BE2C (cell line): ENCODE data around the gene MRPS5.

Experiments used
- DNase-seq: peaks from one replicate; pipeline ENCODE4 v3.0.0-alpha.2; 2020
- H3K27me3 ChIP-seq: fragments of 250-450 bp; sonication (Bioruptor Pico); 2 replicates; pipeline ENCODE4 v1.5.1; 2020; ENCODE audit warnings: mild to moderate bottlenecking
- H3K36me3 ChIP-seq: fragments of 250-450 bp; sonication (Bioruptor Pico); 2 replicates; pipeline ENCODE4 v1.5.1; 2020; ENCODE audit warnings: mild to moderate bottlenecking
- H3K4me1 ChIP-seq: fragments of 250-450 bp; sonication (Bioruptor Pico); 2 replicates; pipeline ENCODE4 v1.5.1; 2020
- H3K4me3 ChIP-seq: 2 replicates; pipeline ENCODE4 v1.5.1; 2011; ENCODE audit warnings: low read depth, low read length
- H3K9me3 ChIP-seq: fragments of 250-450 bp; sonication (Bioruptor Pico); 2 replicates; pipeline ENCODE4 v1.5.1; 2020
- TF ChIP-seq, protein P1 (sequence below): IDR thresholded peaks from 2 replicates; pipeline ENCODE4 v1.5.1; 2012; ENCODE audit warnings: mild to moderate bottlenecking, low read depth, low read length

Gene MRPS5

DNA sequence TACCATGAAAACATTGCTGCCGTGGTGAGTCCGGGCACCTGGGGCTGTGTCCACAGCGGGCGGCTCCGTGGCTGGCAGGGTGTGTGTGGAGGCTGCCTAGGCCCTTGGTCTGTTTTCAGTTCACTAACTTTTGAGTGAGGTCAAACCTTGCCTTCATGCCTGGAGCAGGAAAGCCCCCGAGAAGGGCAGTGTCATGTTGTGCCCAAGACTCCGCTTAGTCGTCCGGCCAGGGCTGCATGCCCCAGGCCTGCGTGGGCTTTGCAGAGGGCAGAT, 72.0 kb downstream of the MRPS5 start:
- Histone ChIP-seq H3K4me1 (no peaks in the 10 kb centered on the region), H3K4me3 (no peak overlapping the region), H3K9me3 (no peaks in the 10 kb centered on the region), H3K36me3 (no peaks in the 10 kb centered on the region), H3K27me3 (no peaks in the 10 kb centered on the region)
- no peak for DNase-seq
- TF ChIP-seq, protein P1, sequence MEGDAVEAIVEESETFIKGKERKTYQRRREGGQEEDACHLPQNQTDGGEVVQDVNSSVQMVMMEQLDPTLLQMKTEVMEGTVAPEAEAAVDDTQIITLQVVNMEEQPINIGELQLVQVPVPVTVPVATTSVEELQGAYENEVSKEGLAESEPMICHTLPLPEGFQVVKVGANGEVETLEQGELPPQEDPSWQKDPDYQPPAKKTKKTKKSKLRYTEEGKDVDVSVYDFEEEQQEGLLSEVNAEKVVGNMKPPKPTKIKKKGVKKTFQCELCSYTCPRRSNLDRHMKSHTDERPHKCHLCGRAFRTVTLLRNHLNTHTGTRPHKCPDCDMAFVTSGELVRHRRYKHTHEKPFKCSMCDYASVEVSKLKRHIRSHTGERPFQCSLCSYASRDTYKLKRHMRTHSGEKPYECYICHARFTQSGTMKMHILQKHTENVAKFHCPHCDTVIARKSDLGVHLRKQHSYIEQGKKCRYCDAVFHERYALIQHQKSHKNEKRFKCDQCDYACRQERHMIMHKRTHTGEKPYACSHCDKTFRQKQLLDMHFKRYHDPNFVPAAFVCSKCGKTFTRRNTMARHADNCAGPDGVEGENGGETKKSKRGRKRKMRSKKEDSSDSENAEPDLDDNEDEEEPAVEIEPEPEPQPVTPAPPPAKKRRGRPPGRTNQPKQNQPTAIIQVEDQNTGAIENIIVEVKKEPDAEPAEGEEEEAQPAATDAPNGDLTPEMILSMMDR: no peak

DNA sequence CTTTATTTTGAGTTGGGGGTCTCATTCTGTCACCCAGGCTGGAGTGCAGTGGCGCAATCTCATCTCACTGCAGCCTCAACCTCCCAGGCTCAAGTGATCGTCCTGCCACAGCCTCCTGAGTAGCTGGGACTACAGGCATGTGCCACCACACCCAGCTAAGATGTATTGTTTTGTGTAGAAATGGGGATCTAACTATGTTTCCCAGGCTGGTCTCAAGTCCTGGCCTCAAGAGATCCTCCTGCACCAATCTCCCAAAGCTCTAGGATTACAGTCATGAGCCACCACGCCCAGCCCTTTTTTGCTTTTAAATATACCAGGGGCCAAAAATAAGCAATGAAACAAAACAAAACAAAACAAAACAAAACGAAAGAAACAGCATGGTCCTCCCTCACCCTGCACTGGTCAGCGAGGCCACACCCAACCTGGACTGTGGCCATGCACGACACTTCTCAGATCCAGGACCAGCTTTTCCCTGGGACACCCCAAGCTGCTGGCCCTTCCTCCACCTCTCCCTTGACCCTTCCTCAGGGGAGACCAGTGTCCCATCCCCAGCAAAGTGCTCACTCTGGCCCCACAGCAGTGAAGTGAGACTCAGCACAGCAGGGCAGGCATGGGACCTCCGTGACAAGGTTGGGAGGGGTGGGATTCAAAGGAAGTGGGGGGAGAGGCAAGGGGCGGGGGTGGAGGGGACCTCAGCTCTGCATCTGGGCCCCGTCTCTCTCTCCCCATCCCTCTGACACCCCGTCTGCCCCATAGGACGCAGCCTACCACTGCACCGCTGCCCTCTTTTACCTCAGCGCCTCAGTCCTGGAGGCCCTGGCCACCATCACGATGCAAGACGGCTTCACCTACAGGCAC, 72.6 kb downstream of the MRPS5 start:
- Histone ChIP-seq H3K27me3 (no peaks in the 10 kb centered on the region; the same call in 1 of the 2 replicates), H3K4me3 (no peak overlapping the region), H3K36me3 (no peaks in the 10 kb centered on the region), H3K9me3 (no peaks in the 10 kb centered on the region), H3K4me1 (no peaks in the 10 kb centered on the region)
- DNase-seq: no peak
- TF ChIP-seq, protein P1: no peak

DNA sequence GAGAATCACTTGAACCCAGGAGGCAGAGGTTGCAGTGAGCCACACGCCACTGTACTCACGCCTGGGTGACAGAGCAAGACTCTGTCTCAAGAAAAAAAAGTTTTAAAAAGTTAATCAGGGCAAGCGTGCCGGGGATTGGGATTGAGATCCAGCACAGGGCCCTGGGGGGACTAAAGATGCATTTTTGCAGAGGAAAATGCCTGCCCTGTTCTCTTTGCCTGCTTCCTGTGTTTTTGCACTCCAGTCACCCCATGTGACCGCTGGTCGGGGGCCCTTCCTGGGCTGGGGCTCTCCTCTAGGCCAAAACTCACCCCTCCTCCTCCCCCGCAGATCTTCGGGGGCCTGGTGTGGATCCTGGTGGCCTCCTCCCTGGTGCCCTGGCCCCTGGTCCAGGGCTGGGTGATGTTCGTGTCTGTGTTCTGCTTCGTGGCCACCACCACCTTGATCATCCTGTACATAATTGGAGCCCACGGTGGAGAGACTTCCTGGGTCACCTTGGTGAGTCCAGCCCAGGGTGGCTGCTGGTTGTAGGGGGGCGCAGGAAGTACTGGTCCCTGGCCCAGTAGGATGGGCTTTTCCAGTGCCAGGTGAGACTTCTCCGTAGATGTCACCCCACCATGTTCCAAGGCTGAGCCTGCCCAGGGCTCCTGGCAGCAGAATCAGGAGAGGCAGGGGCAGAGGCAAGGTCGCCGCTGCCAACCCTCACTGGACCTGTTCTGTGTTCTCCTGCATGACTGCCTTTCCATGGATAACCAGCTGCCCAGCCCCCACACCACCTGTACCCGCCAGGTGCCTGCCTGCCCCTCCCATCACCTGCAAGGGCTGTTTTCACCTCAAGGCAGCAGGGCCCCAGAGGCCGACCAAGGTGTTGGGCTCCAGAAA, 73.7 kb downstream of the MRPS5 start:
- no peak for DNase-seq
- no peak overlapping the region for H3K4me3 ChIP-seq
- H3K36me3 ChIP-seq: no peaks in the 10 kb centered on the region
- TF ChIP-seq, protein P1: no peak
- H3K27me3 ChIP-seq: no peaks in the 10 kb centered on the region; the same call in 1 of the 2 replicates
- H3K9me3 ChIP-seq: no peaks in the 10 kb centered on the region
- H3K4me1 ChIP-seq: no peaks in the 10 kb centered on the region

DNA sequence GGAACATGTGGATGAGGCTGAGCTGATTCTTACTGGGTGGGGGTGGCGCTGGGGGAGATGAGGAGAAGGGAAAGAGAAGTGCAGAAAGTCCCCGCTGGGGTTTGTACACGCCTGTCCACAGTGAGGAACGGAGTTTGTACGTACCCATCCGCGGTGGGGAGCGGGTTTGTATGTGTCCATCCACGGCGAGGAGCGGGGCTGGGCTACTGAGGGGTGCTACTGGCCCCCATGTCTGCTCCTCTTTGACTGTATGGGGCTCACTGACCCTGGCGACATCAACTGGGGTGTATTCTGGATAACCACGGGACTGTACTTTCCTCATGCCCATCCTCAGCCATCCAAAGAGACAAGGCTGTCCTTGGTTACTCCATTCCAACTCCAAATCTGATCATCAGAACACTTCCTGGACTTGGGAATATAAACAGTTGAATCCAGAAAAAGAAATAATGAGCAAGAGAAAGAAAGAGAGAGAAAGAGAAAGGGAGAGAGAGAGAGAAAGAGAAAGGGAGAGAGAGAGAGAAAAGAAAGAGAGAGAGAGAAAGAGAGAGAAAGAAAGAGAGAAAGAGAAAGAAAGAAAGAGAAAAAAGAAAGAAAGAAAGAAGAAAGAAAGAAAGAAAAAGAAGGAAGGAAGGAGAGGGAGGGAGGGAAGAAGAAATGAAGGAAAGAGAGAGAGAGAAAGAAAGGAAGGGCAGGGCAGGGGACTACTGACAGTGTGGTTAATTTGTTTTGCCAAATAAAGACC, 75.1 kb downstream of the MRPS5 start:
- DNase-seq: no peak
- no peaks in the 10 kb centered on the region for H3K4me1 ChIP-seq

DNA sequence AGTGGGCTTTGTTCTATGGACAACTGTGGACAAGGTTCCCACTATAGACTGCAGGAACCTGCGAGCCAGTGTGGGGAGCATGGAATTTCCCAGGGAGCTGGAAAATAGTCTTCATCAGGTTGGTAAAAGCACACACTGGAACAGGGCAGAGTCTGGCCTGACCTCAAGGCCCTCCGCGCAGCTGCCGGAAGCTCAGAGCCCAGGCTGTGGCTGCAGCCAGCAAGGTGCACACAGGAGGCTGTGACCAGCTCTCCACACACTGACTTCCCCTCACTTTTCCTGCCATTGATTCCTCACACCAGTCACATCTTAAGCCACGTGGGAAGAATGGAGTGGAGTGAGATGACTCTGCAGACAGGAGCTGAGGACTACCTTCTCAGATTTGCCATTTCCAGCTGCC, 77.0 kb downstream of the MRPS5 start:
- no peaks in the 10 kb centered on the region for H3K4me1 ChIP-seq
- H3K36me3 ChIP-seq: no peaks in the 10 kb centered on the region
- no peak for DNase-seq
- H3K9me3 ChIP-seq: no peaks in the 10 kb centered on the region
- TF ChIP-seq, protein P1: no peak
- H3K4me3 ChIP-seq: no peak overlapping the region
- no peaks in the 10 kb centered on the region; the same call in 1 of the 2 replicates for H3K27me3 ChIP-seq

More for the DNA sequence above, 75.1 kb downstream of the MRPS5 start:
- H3K27me3 ChIP-seq: no peaks in the 10 kb centered on the region; the same call in 1 of the 2 replicates
- TF ChIP-seq, protein P1: no peak
- no peak overlapping the region for H3K4me3 ChIP-seq
- H3K9me3 ChIP-seq: no peaks in the 10 kb centered on the region
- no peaks in the 10 kb centered on the region for H3K36me3 ChIP-seq
